ENCODE results near the gene CACNA1F.

CACNA1F gene

DNA sequence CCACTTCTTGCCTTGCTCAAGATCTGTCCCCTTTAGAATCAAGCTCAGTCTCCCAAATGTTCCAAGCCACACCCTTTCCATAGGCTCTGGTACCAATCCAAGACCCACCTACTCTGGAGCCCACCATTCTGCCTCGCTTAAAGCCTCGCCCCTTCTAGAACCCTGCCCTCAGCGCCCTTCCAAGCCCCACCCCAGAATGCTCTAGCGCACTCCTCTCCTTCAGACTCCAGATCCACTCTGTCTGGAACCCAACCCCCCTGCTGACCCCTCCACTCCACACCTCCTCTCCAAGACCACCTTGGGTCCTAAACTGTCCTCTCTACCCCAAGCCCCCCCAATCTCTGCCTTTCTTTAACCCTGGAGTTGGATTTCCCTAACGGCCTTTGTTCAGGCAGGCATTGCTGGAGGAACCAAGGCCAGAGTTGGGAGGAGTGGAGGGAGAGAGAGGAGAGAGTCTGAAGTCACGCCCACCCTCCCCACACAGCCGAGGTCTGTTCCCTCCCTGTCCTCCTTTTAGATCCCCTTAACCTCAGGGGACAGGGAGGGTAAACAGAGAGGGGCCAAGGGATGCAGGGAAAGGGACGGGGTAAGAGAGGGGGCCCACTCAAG, 44.6 kb downstream of the CACNA1F start:
- no peak for TF ChIP-seq CTCF (IDR thresholded peaks at IDR 0.05; ENCODE audit: low read length)
- TF ChIP-seq EZH2phosphoT487 (IDR thresholded peaks at IDR 0.05; ENCODE audit: low read length) = no peak
- no peak for TF ChIP-seq EZH2 (optimal IDR thresholded peaks at IDR 0.05; ENCODE audit: low read depth, low read length)
- Histone ChIP-seq H3K36me3 (replicated peaks; ENCODE audit: insufficient read depth, low read length) (no peaks in the 10 kb centered on the region), H2AFZ (ENCODE audit: low read length) (no peak overlapping the region), H3K79me2 (ENCODE audit: low read length) (peaks cover 4% of the 10 kb centered on the region; the same call in 1 of the 2 replicates), H3K9ac (ENCODE audit: low read length) (no peak overlapping the region), H3K4me2 (ENCODE audit: low read depth, low read length) (no peak overlapping the region), H3K27ac (ENCODE audit: low read length) (no peak overlapping the region), H3K4me3 (ENCODE audit: low read length) (no peak overlapping the region), H3F3A (ENCODE audit: insufficient read depth, low read length) (no peaks in the 10 kb centered on the region), H4K20me1 (ENCODE audit: insufficient read depth, low read length) (no peaks in the 10 kb centered on the region), H3K4me1 (ENCODE audit: low read length) (no peaks in the 10 kb centered on the region; the same call in 1 of the 2 replicates), H3K9me2 (replicated peaks; ENCODE audit: insufficient read depth, low read length) (no peaks in the 10 kb centered on the region), H3K9me3 (replicated peaks; ENCODE audit: insufficient read depth, low read length) (no peaks in the 10 kb centered on the region), H3K27me3 (replicated peaks; ENCODE audit: insufficient read depth, low read length) (no peaks in the 10 kb centered on the region)
- DNase-seq = no peak

GRCh38 chrX:49187526-49187925, 45.6 kb downstream of the CACNA1F start:
- H3K27ac ChIP-seq (ENCODE audit: low read length) = no peak overlapping the region
- no peak overlapping the region for H3K4me3 ChIP-seq (ENCODE audit: low read length)
- no peaks in the 10 kb centered on the region for H4K20me1 ChIP-seq (ENCODE audit: insufficient read depth, low read length)
- no peaks in the 10 kb centered on the region for H3K36me3 ChIP-seq (replicated peaks; ENCODE audit: insufficient read depth, low read length)
- H3F3A ChIP-seq (ENCODE audit: insufficient read depth, low read length) = no peaks in the 10 kb centered on the region
- no peaks in the 10 kb centered on the region for H3K9me2 ChIP-seq (replicated peaks; ENCODE audit: insufficient read depth, low read length)
- no peak overlapping the region for H2AFZ ChIP-seq (ENCODE audit: low read length)
- no peak for TF ChIP-seq EZH2phosphoT487 (IDR thresholded peaks at IDR 0.05; ENCODE audit: low read length)
- DNase-seq = no peak
- no peak overlapping the region for H3K9ac ChIP-seq (ENCODE audit: low read length)
- H3K4me1 ChIP-seq (ENCODE audit: low read length) = no peaks in the 10 kb centered on the region; the same call in 1 of the 2 replicates
- H3K4me2 ChIP-seq (ENCODE audit: low read depth, low read length) = no peak overlapping the region
- H3K27me3 ChIP-seq (replicated peaks; ENCODE audit: insufficient read depth, low read length) = no peaks in the 10 kb centered on the region
- peaks cover 4% of the 10 kb centered on the region; the same call in 1 of the 2 replicates for H3K79me2 ChIP-seq (ENCODE audit: low read length)
- no peaks in the 10 kb centered on the region for H3K9me3 ChIP-seq (replicated peaks; ENCODE audit: insufficient read depth, low read length)

DNA sequence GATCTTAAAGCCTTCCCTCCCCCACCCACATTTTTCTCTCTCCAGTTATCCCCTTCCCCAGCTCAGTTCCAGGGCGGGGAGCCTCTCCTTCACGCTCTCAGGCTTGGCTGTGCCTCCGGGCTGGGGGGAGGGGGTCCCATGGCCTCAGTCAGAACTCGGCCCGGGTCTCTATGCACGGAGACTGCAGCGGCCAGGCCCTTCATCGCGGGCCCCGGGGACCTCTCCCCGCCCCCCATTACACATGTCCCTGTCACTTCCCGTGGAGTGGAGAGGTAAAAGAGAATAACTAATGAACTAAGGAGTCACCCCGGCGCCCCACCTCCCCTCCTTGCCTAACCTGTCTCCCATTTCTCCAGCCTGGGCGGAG, 46.1 kb downstream of the CACNA1F start:
- DNase-seq = no peak
- Histone ChIP-seq H3K9ac (ENCODE audit: low read length) (no peak overlapping the region), H3K36me3 (replicated peaks; ENCODE audit: insufficient read depth, low read length) (no peaks in the 10 kb centered on the region), H3F3A (ENCODE audit: insufficient read depth, low read length) (no peaks in the 10 kb centered on the region), H3K4me1 (ENCODE audit: low read length) (no peaks in the 10 kb centered on the region), H3K4me3 (ENCODE audit: low read length) (no peak overlapping the region), H3K9me3 (replicated peaks; ENCODE audit: insufficient read depth, low read length) (no peaks in the 10 kb centered on the region), H4K20me1 (ENCODE audit: insufficient read depth, low read length) (no peaks in the 10 kb centered on the region), H3K79me2 (ENCODE audit: low read length) (peaks cover 4% of the 10 kb centered on the region; the same call in 1 of the 2 replicates), H3K27me3 (replicated peaks; ENCODE audit: insufficient read depth, low read length) (no peaks in the 10 kb centered on the region), H3K9me2 (replicated peaks; ENCODE audit: insufficient read depth, low read length) (no peaks in the 10 kb centered on the region), H3K27ac (ENCODE audit: low read length) (no peak overlapping the region), H3K4me2 (ENCODE audit: low read depth, low read length) (no peak overlapping the region), H2AFZ (ENCODE audit: low read length) (no peak overlapping the region)
- TF ChIP-seq EZH2 (optimal IDR thresholded peaks at IDR 0.05; ENCODE audit: low read depth, low read length) = no peak
- no peak for TF ChIP-seq CTCF (IDR thresholded peaks at IDR 0.05; ENCODE audit: low read length)
- no peak for TF ChIP-seq EZH2phosphoT487 (IDR thresholded peaks at IDR 0.05; ENCODE audit: low read length)

Measured in MM.1S (cell line).